Heart left ventricle (tissue), 16 donors: Measurements from ENCODE around the gene EMC9. TPM values are rescaled to one million over a fixed set of nuclear protein-coding genes. Genes with fewer than 3 reads are reported as not detected.

Source experiments
- ATAC-seq, 4 donors: fragments of 200-7000 bp; cut with Tn5 transposase; one replicate each; pipeline ENCODE4 v1.9.1; 2020 to 2022; ENCODE audit warnings: moderate library complexity in 4 of 4, mild to moderate bottlenecking in 3 of 4, moderate number of reproducible peaks in 1 of 4
- DNase-seq, 5 donors: peaks; one replicate each; pipeline ENCODE4 v3.0.0-alpha.2; 2020
- H3K27ac ChIP-seq, 12 donors: fragments of 200-600 bp; sonication (generic) in 4 of 12; one replicate each; pipeline versions ENCODE4 v1.5.0 to v1.8.0; 2016 to 2022; ENCODE audit warnings: mild to moderate bottlenecking in 2 of 12
- H3K27me3 ChIP-seq, 9 donors: fragments of 200-600 bp; sonication (generic) in 2 of 9; one replicate each; pipeline versions ENCODE4 v1.5.1 to v1.8.0; 2016 to 2022; ENCODE audit warnings: mild to moderate bottlenecking in 3 of 9
- H3K36me3 ChIP-seq, 9 donors: fragments of 200-600 bp; sonication (generic) in 2 of 9; one replicate each; pipeline versions ENCODE4 v1.5.0 to v1.8.0; 2018 to 2022; ENCODE audit warnings: mild to moderate bottlenecking in 2 of 9
- H3K4me1 ChIP-seq, 12 donors: fragments of 200-600 bp; sonication (generic) in 4 of 12; one replicate each; pipeline versions ENCODE4 v1.5.0 to v1.8.0; 2016 to 2022; ENCODE audit warnings: mild to moderate bottlenecking in 3 of 12
- H3K4me3 ChIP-seq, 12 donors: fragments of 200-600 bp; sonication (generic) in 4 of 12; one replicate each; pipeline versions ENCODE4 v1.5.0 to v1.8.0; 2017 to 2022; ENCODE audit warnings: mild to moderate bottlenecking in 9 of 12, moderate library complexity in 4 of 12
- H3K9me3 ChIP-seq, 12 donors: fragments of 200-600 bp; sonication (generic) in 4 of 12; one replicate each; pipeline versions ENCODE4 v1.5.0 to v1.8.0; 2016 to 2022; ENCODE audit warnings: mild to moderate bottlenecking in 1 of 12
- CTCF ChIP-seq, 12 donors: fragments of 200-600 bp; sonication (generic) in 4 of 12; IDR thresholded peaks; one replicate each; pipeline versions ENCODE4 v1.5.0 to v1.8.0; 2018 to 2022; ENCODE audit warnings: antibody characterized with exemption in 12 of 12, mild to moderate bottlenecking in 5 of 12
- POLR2A ChIP-seq, 2 donors: fragments of 450-650 bp; IDR thresholded peaks; one replicate each; pipeline ENCODE4 v1.6.1; 2017; ENCODE audit warnings: antibody characterized with exemption in 2 of 2, mild to moderate bottlenecking in 2 of 2, moderate library complexity in 2 of 2
- WGBS, 4 donors: extraction: QIAGEN DNeasy Blood & Tissue Kit in 2 of 4; methylation state at CpG; one replicate each; pipeline versions ENCODE4 v1.1.5 to v1.1.7; 2013 to 2018; 5-methylcytosine and 5-hydroxymethylcytosine counted together
- intact Hi-C, 10 donors: fragments of 100-400 bp; cut with DNase I; formaldehyde crosslinking; loops; one replicate each; pipeline versions ENCODE4 v1.11.1 to v1.14.2; 2022
- long read RNA-seq, 3 donors: library from polyadenylated mRNA; unstranded; transcript quantifications; one replicate each; pipeline ENCODE4 v2.0.0, GENCODE V29; 2020 to 2021
- polyA plus RNA-seq, 2 donors: library from polyadenylated mRNA; stranded (reverse); fragments of 200-250 nt; gene quantifications; one replicate each; pipeline ENCODE4 v1.2.3, GENCODE V29; 2013
- total RNA-seq, 9 donors: library from RNA; depleted of rRNA in 2 of 9; stranded (reverse); fragments of >200 nt in 2 of 9; fragmentation: NEBNext Ultra II Directional in 3 of 9; extraction: Animal tissue kit (Norgen Biotek cat#: 25700) in 3 of 9; gene quantifications; one replicate each; pipeline versions ENCODE4 v1.1.0 to v1.2.4, GENCODE V29; 2016 to 2023
- donor health status: ischemic (EF 13 %, LVEDD 7.1; RV severe dilation, severe dysfunction).
- donor health status: healthy with polysubstance abuse.
- donor health status: DM: no; HTN: yes; CAD: no.
- donor health status: DM: no; HTN: no; CAD: no.
- donor health status: ischemic (EF 25% LVEDD 6.9; RV normal size, moderate dysfunction).
- donor health status: ischemic (EF 25% LVEDD 5.7; RV mildly dilated, moderate dysfunction).
- donor health status: healthy.
- donor health status: DM: yes; HTN: yes; CAD: no.
- donor health status: ischemic (EF 35%, LVEDD 5.7; RV mildly dilated, moderate dysfunction).
- donor health status: nonischemic (EF 11% LVEDD 7.7; RV severe dilation, severe dysfunction).
- donor health status: DM: yes; HTN: yes; CAD: no.
- donor health status: PGD.
- donor health status: ischemic (EF 29% LVEDD 5.4; RV normal size, mild dysfunction).
- donor health status: nonischemic (EF 23%, LVEDD 6.1; RV moderate dilation, normal function).

Gene EMC9
- total RNA-seq (10 to 100 TPM in 8 of 9 donors, 1 to 10 TPM in 1; 9.6 to 18.7 (median 13.8) TPM), polyA plus RNA-seq (10 to 100 TPM; 20.1 to 30.6 TPM)
- long read RNA-seq, donor 1, transcript EMC9-202 (5 exons, 953 nt), result major isoform, 5 of 7 reads
- long read RNA-seq, donor 1, partial matches to known transcripts, result 0 of 7 reads
- long read RNA-seq, donor 1, other reads (novel, unspliced or antisense), result 0 of 7 reads
- long read RNA-seq, donor 2, partial matches to known transcripts, result 2 of 11 reads
- long read RNA-seq, donor 2, other reads (novel, unspliced or antisense), result 2 of 11 reads
- long read RNA-seq, donor 3, partial matches to known transcripts, result 2 of 9 reads
- long read RNA-seq, donor 3, other reads (novel, unspliced or antisense), result 1 of 9 reads

- intact Hi-C loops, result loop anchor here in 4 of 10 donors (2.0 to 5.0 kb wide), 3 partner anchors 26 to 91 kb away; partner anchors contain the start of genes DCAF11 (in 2 of the 4), NRL (in 2 of the 4), GMPR2 (in 1 of the 4) and NEDD8 (in 1 of the 4)
Observed at GRCh38 chr14:24141097-24141880, at the start of gene EMC9. EMC9 (minus strand) TSS chr14:24141591; CDS start chr14:24141304, 287 bp downstream.

GRCh38 chr14:24190416-24190815 lies 49.0 kb upstream of the EMC9 start:
- Histone ChIP-seq H3K4me1 (peaks cover 2 to 37% (median 25%) of the 10 kb centered on the region in 12 donors), H3K27ac (no peak overlapping the region), H3K36me3 (peaks cover 0 to 50% (median 37%) of the 10 kb centered on the region in 9 donors), H3K9me3 (no peaks in the 10 kb centered on the region), H3K27me3 (no peaks in the 10 kb centered on the region), H3K4me3 (no peak overlapping the region)
- TF ChIP-seq POLR2A (IDR thresholded peaks at IDR 0.05) (no peak), CTCF (IDR thresholded peaks at IDR 0.05) (no peak)
- WGBS, 4 donors, result 89 to 93% (median 92%) methylated on average over 7 to 10 of the region's 10 CpGs
- intact Hi-C loops, result no loop called here
- DNase-seq (no peak), ATAC-seq (no peak)

More at GRCh38 chr14:24141097-24141880, at the start of gene EMC9:
- peak; percentile 100 for DNase-seq
- 0 to 1% (median 0%) methylated on average over 20 to 65 of the region's 65 CpGs for WGBS, 4 donors
- H3K27me3 ChIP-seq, result no peaks in the 10 kb centered on the region
- H3K27ac ChIP-seq, result peak within 1 kb of the TSS; percentile 59 to 96 (median 90)
- peak; percentile 90 to 96 (median 94) for ATAC-seq
- H3K4me3 ChIP-seq, result peak within 1 kb of the TSS; percentile 64 to 95 (median 72)
- H3K36me3 ChIP-seq, result peaks cover 0 to 57% (median 37%) of the 10 kb centered on the region in 9 donors
- H3K9me3 ChIP-seq, result no peaks in the 10 kb centered on the region
- H3K4me1 ChIP-seq, result peaks cover 3 to 91% (median 44%) of the 10 kb centered on the region in 12 donors
- peak in 1 of 2 donors; percentile 94 for TF ChIP-seq POLR2A (IDR thresholded peaks at IDR 0.05)
- peak; percentile 26 to 75 (median 57) for TF ChIP-seq CTCF (IDR thresholded peaks at IDR 0.05)

GRCh38 chr14:24189460-24189859 lies 48.1 kb upstream of the EMC9 start:
- H3K27ac ChIP-seq, result peak overlapping the region in 6 of 12 donors; percentile 41 to 80 (median 68)
- peaks cover 0 to 60% (median 46%) of the 10 kb centered on the region in 9 donors for H3K36me3 ChIP-seq
- no peak for DNase-seq
- peaks cover under 1 to 31% (median 20%) of the 10 kb centered on the region in 12 donors for H3K4me1 ChIP-seq
- H3K9me3 ChIP-seq, result no peaks in the 10 kb centered on the region
- TF ChIP-seq CTCF (IDR thresholded peaks at IDR 0.05) (no peak), POLR2A (IDR thresholded peaks at IDR 0.05) (no peak)
- H3K27me3 ChIP-seq, result no peaks in the 10 kb centered on the region
- 88 to 95% (median 95%) methylated on average over 9 of the region's 9 CpGs for WGBS, 4 donors
- intact Hi-C loops, result loop anchor here in 1 of 10 donors (2.0 kb wide), 1 partner anchor 75 kb away; the partner anchor contains the start of genes DCAF11 and NRL
- ATAC-seq, result no peak
- H3K4me3 ChIP-seq, result no peak overlapping the region
